HCT116 (cell line): ENCODE measurements around the gene LINGO4. TPM values are rescaled to one million over a fixed set of nuclear protein-coding genes. Genes with fewer than 3 reads are reported as not detected.

Source experiments
- ATAC-seq: fragments of 200-7000 bp; cut with Tn5 transposase; 2 replicates; pipeline ENCODE4 v1.9.1; 2020; ENCODE audit warnings: mild to moderate bottlenecking, moderate library complexity
- BruUV-seq: library from RNA; stranded (reverse); fragments of 400-500 nt; replicated peaks from 2 replicates; lab custom pipeline; 2021; lab: Mats Ljungman, UMichigan
- CTCF ChIA-PET: fragments of 300-600 bp; sonication (Branson Sonifier 250); formaldehyde crosslinking; loops from one replicate; lab custom pipeline; 2021; ENCODE audit warnings: antibody characterized with exemption; lab: Charles Lee
- POLR2A ChIA-PET: fragments of 300-600, 350-600 bp; sonication (Branson Sonifier 250); formaldehyde crosslinking; loops from one replicate; lab custom pipeline; 2021; ENCODE audit warnings: antibody characterized with exemption; lab: Charles Lee
- RAD21 ChIA-PET, 2 experiments: fragments of 300-600 bp; sonication (Branson Sonifier 250); formaldehyde crosslinking; loops; one replicate each; lab custom pipeline; 2023; ENCODE audit warnings: low total read pairs in 2 of 2; ENCODE audit not compliant: uncharacterized antibody in 2 of 2, unreplicated experiment in 2 of 2, low non-redundant PET in 1 of 2; lab: Charles Lee
- DNase-seq: peaks from one replicate; pipeline ENCODE4 v3.0.0-alpha.2; 2010; ENCODE audit warnings: low read depth, low spot score
- H2AFZ ChIP-seq: fragments of 200-600 bp; shearing (Covaris generic), sonication (generic); 2 replicates; pipeline ENCODE4 v1.6.1; 2017; ENCODE audit warnings: low read depth, mixed run types, mixed read lengths, antibody characterized with exemption, low read length; ENCODE audit not compliant: poor library complexity, severe bottlenecking
- H3K27ac ChIP-seq: 2 replicates; pipeline ENCODE4 v1.5.1; 2012; ENCODE audit warnings: low read depth, low read length
- H3K27me3 ChIP-seq: fragments of 200-600 bp; sonication (generic); 2 replicates; pipeline ENCODE4 v1.6.1; 2016; ENCODE audit warnings: mixed run types, low read length, mixed read lengths; ENCODE audit not compliant: insufficient read depth
- H3K36me3 ChIP-seq, 2 experiments: fragments of 200-500 bp in 1 of 2; fragments of 200-600 bp in 1 of 2; sonication (Bioruptor generic) in 1 of 2; sonication (generic) in 1 of 2; 2 replicates each; pipeline versions ENCODE4 v1.5.1 to v1.6.1; 2014 to 2016; ENCODE audit warnings: low read length in 2 of 2, inconsistent platforms in 1 of 2, mixed read lengths in 1 of 2, mixed run types in 1 of 2; ENCODE audit not compliant: insufficient read depth in 2 of 2, control insufficient read depth in 1 of 2
- H3K4me1 ChIP-seq, 2 experiments: fragments of 200-600 bp in 1 of 2; sonication (generic) in 1 of 2; 2 replicates each; pipeline versions ENCODE4 v1.5.1 to v1.6.1; 2012 to 2017; ENCODE audit warnings: low read length in 2 of 2, inconsistent platforms in 1 of 2, mild to moderate bottlenecking in 1 of 2, mixed read lengths in 1 of 2, mixed run types in 1 of 2, moderate library complexity in 1 of 2; ENCODE audit not compliant: insufficient read depth in 2 of 2, control insufficient read depth in 1 of 2
- H3K4me2 ChIP-seq: fragments of 200-600 bp; sonication (generic); 2 replicates; pipeline ENCODE4 v1.6.1; 2017; ENCODE audit warnings: mixed run types, low read length, mixed read lengths
- H3K4me3 ChIP-seq, 2 experiments: fragments of 200-600 bp in 1 of 2; sonication (generic) in 1 of 2; replicated peaks in 1 of 2; 2 replicates each; pipeline ENCODE4 v1.5.1; 2011 to 2016; ENCODE audit warnings: low read length in 2 of 2, control low read depth in 1 of 2, low read depth in 1 of 2, mild to moderate bottlenecking in 1 of 2, mixed read lengths in 1 of 2, mixed run types in 1 of 2
- H3K79me2 ChIP-seq: fragments of 200-600 bp; sonication (generic); 2 replicates; pipeline ENCODE4 v1.6.1; 2017; ENCODE audit warnings: mild to moderate bottlenecking, mixed run types, low read length, moderate library complexity, mixed read lengths; ENCODE audit not compliant: insufficient read depth
- H3K9ac ChIP-seq: fragments of 200-600 bp; sonication (generic); 2 replicates; pipeline ENCODE4 v1.6.1; 2016; ENCODE audit warnings: low read length, mixed read lengths
- H3K9me2 ChIP-seq: fragments of 200-600 bp; sonication (generic), shearing (Covaris generic); 2 replicates; pipeline ENCODE4 v1.6.1; 2017; ENCODE audit warnings: mixed run types, mild to moderate bottlenecking, moderate library complexity; ENCODE audit not compliant: insufficient read depth
- H3K9me3 ChIP-seq, 2 experiments: fragments of 200-500 bp in 1 of 2; fragments of 200-600 bp in 1 of 2; sonication (Bioruptor generic) in 1 of 2; sonication (generic) in 1 of 2; 2 replicates each; pipeline ENCODE4 v1.6.1; 2014 to 2017; ENCODE audit warnings: low read length in 2 of 2, mixed read lengths in 2 of 2, inconsistent platforms in 1 of 2, low read depth in 1 of 2, mild to moderate bottlenecking in 1 of 2, mixed run types in 1 of 2, moderate library complexity in 1 of 2; ENCODE audit not compliant: control insufficient read depth in 1 of 2, insufficient read depth in 1 of 2
- H4K20me1 ChIP-seq: fragments of 200-600 bp; sonication (generic), shearing (Covaris generic); 2 replicates; pipeline ENCODE4 v1.6.1; 2017; ENCODE audit warnings: mixed run types, mild to moderate bottlenecking, moderate library complexity; ENCODE audit not compliant: insufficient read depth
- CEBPB ChIP-seq: IDR thresholded peaks from 2 replicates; pipeline ENCODE4 v1.6.1; 2012; ENCODE audit warnings: low read depth
- EZH2phosphoT487 ChIP-seq: fragments of 200-600 bp; IDR thresholded peaks from 2 replicates; pipeline ENCODE4 v1.6.1; 2018; ENCODE audit warnings: antibody characterized with exemption, borderline replicate concordance
- POLR2A ChIP-seq: IDR thresholded peaks from 2 replicates; pipeline ENCODE4 v1.7.0; 2011; ENCODE audit warnings: borderline replicate concordance; ENCODE audit not compliant: insufficient read depth, insufficient read length; ENCODE audit errors: extremely low read depth
- RAD21 ChIP-seq: IDR thresholded peaks from 2 replicates; pipeline ENCODE4 v1.6.1; 2012; ENCODE audit warnings: low read depth, mild to moderate bottlenecking
- SRF ChIP-seq: IDR thresholded peaks from 2 replicates; pipeline ENCODE4 v1.6.1; 2012; ENCODE audit warnings: low read depth
- YY1 ChIP-seq: IDR thresholded peaks from 2 replicates; pipeline ENCODE4 v1.6.1; 2011; ENCODE audit warnings: low read length, low read depth, moderate library complexity, mild to moderate bottlenecking; ENCODE audit not compliant: insufficient replicate concordance; ENCODE audit errors: extremely low read depth
- intact Hi-C: fragments of 100-400 bp; cut with micrococcal nuclease; formaldehyde crosslinking; loops from 2 replicates; pipeline ENCODE4 v1.10.0; 2022
- total RNA-seq: library from RNA; stranded (reverse); gene quantifications from one replicate; pipeline ENCODE4 v1.2.1, GENCODE V29; 2021; ENCODE audit not compliant: unreplicated experiment
- TF ChIP-seq, protein P1 (sequence below): IDR thresholded peaks from 2 replicates; pipeline ENCODE4 v1.6.1; 2012; ENCODE audit warnings: low read depth

LINGO4 gene
- total RNA-seq, 1 experiment from 2014 or later = not detected

DNA sequence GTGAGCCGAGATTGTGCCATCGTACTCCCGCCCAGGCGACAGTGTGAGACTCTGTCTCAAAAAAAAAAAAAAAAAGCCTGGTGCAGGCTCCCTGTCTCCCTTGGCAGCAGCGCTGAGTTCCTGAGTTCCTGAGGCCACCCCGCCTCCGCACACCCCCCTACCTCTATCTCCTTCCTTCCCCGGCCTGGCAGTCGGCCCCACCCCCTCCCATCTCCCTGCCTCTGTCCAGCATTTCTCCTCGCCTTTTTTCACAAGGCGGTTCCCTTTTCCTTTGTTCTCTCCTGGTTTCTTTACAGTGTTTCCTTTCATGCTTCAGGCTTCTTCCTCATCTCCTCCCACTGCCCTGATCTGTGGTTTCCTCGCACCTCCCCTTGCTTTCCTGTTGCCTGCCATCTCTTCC is 23.7 kb upstream of the LINGO4 start:
- no peak for DNase-seq
- Histone ChIP-seq H3K36me3 (no peaks in the 10 kb centered on the region), H4K20me1 (no peaks in the 10 kb centered on the region), H3K27me3 (no peaks in the 10 kb centered on the region), H3K79me2 (no peaks in the 10 kb centered on the region), H3K9me2 (no peaks in the 10 kb centered on the region), H3K4me1 (peaks cover 23 to 49% of the 10 kb centered on the region in 2 experiments), H3K4me2 (no peak overlapping the region), H2AFZ (no peak overlapping the region), H3K27ac (no peak overlapping the region), H3K9me3 (no peaks in the 10 kb centered on the region), H3K4me3 (no peak overlapping the region), H3K9ac (no peak overlapping the region)
- RAD21 ChIA-PET = no interaction called here
- no peak for TF ChIP-seq EZH2phosphoT487
- TF ChIP-seq SRF = no peak
- no peak for TF ChIP-seq CEBPB
- TF ChIP-seq POLR2A = no peak
- no peak for TF ChIP-seq YY1
- TF ChIP-seq, protein P1, sequence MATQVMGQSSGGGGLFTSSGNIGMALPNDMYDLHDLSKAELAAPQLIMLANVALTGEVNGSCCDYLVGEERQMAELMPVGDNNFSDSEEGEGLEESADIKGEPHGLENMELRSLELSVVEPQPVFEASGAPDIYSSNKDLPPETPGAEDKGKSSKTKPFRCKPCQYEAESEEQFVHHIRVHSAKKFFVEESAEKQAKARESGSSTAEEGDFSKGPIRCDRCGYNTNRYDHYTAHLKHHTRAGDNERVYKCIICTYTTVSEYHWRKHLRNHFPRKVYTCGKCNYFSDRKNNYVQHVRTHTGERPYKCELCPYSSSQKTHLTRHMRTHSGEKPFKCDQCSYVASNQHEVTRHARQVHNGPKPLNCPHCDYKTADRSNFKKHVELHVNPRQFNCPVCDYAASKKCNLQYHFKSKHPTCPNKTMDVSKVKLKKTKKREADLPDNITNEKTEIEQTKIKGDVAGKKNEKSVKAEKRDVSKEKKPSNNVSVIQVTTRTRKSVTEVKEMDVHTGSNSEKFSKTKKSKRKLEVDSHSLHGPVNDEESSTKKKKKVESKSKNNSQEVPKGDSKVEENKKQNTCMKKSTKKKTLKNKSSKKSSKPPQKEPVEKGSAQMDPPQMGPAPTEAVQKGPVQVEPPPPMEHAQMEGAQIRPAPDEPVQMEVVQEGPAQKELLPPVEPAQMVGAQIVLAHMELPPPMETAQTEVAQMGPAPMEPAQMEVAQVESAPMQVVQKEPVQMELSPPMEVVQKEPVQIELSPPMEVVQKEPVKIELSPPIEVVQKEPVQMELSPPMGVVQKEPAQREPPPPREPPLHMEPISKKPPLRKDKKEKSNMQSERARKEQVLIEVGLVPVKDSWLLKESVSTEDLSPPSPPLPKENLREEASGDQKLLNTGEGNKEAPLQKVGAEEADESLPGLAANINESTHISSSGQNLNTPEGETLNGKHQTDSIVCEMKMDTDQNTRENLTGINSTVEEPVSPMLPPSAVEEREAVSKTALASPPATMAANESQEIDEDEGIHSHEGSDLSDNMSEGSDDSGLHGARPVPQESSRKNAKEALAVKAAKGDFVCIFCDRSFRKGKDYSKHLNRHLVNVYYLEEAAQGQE = no peak
- TF ChIP-seq RAD21 = no peak
- CTCF ChIA-PET = interaction anchor here (1.5 kb wide), 1 partner anchor 8 kb away, joined by 3 read pairs; no protein-coding TSS in a partner anchor
- intact Hi-C loops = no loop called here
- BruUV-seq = no TSS peak
- POLR2A ChIA-PET = no interaction called here
- ATAC-seq = no peak
